ENCODE data around the gene LMTK3.

The LMTK3 gene, protein sequence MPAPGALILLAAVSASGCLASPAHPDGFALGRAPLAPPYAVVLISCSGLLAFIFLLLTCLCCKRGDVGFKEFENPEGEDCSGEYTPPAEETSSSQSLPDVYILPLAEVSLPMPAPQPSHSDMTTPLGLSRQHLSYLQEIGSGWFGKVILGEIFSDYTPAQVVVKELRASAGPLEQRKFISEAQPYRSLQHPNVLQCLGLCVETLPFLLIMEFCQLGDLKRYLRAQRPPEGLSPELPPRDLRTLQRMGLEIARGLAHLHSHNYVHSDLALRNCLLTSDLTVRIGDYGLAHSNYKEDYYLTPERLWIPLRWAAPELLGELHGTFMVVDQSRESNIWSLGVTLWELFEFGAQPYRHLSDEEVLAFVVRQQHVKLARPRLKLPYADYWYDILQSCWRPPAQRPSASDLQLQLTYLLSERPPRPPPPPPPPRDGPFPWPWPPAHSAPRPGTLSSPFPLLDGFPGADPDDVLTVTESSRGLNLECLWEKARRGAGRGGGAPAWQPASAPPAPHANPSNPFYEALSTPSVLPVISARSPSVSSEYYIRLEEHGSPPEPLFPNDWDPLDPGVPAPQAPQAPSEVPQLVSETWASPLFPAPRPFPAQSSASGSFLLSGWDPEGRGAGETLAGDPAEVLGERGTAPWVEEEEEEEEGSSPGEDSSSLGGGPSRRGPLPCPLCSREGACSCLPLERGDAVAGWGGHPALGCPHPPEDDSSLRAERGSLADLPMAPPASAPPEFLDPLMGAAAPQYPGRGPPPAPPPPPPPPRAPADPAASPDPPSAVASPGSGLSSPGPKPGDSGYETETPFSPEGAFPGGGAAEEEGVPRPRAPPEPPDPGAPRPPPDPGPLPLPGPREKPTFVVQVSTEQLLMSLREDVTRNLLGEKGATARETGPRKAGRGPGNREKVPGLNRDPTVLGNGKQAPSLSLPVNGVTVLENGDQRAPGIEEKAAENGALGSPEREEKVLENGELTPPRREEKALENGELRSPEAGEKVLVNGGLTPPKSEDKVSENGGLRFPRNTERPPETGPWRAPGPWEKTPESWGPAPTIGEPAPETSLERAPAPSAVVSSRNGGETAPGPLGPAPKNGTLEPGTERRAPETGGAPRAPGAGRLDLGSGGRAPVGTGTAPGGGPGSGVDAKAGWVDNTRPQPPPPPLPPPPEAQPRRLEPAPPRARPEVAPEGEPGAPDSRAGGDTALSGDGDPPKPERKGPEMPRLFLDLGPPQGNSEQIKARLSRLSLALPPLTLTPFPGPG (N-terminal part only)

DNA sequence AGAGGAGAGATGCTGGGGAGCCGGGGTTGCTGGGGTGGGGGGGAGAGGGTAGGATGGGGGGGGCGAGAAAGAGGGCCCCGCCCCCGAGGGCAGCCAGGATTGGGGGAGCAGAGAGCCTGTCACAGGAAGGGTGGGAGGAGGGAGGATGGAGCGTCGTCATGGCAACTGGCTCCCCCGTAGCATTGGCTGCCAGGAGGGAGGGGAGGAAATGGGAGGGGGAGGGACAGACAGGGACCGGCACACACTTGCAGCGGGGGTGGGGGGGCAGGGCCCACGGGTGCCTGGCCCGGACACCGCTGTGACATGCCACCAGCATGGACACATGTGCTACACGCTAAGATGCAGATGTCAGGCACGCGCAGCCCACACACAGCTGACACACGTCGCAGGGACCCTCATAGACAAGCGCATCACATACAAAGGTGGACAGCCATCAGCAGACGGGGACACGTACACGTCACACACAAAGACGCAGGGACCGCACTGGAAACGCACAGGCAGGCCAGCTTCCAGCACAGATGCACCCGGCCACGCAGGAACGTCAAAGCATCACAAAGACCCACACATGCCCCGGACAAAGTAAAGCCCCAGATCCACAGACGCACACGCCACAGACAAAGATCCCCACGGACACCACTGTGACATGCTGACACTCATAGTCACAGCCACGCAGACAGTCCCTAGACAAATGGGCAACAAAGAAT, at the start of gene LMTK3:
Gene LMTK3 (minus strand): TSS at position 36 of the 704 bp plus-strand sequence. CDS start 259 bp downstream, outside the sequence.
- H3K9me3 Mint-ChIP-seq = no peaks in the 10 kb centered on the region
- peak within 1 kb of the TSS; percentile 62 for H3K27ac Mint-ChIP-seq
- no peaks in the 10 kb centered on the region for H3K36me3 Mint-ChIP-seq (ENCODE audit: low read depth)
- no peaks in the 10 kb centered on the region for H3K27me3 Mint-ChIP-seq (ENCODE audit: low read depth)
- H3K4me3 Mint-ChIP-seq = peak within 1 kb of the TSS; percentile 83
- peaks cover 8% of the 10 kb centered on the region for H3K4me1 Mint-ChIP-seq (ENCODE audit: low read depth)

DNA sequence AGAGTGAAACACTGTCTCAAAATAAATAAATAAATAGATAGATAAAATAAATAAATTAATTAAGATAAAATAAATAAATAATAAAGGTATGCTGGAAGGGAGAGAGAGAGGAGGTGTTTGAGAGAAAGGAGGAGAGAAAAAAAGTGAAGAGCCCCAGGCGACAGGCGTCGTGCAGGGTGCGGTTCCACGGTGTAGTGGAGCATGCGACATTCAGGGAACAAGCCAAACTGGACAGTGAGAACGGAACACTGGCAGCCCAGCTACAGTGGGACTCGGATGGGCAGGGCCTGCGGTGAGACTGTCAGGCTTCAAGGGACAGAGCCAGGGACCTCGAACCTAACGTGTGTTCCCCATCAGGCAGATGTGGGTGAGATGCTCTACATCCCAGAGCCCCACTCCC, 49.8 kb upstream of the LMTK3 start:
- Mint-ChIP-seq H3K9me3 (no peaks in the 10 kb centered on the region), H3K4me1 (ENCODE audit: low read depth) (peaks cover 1% of the 10 kb centered on the region)

DNA sequence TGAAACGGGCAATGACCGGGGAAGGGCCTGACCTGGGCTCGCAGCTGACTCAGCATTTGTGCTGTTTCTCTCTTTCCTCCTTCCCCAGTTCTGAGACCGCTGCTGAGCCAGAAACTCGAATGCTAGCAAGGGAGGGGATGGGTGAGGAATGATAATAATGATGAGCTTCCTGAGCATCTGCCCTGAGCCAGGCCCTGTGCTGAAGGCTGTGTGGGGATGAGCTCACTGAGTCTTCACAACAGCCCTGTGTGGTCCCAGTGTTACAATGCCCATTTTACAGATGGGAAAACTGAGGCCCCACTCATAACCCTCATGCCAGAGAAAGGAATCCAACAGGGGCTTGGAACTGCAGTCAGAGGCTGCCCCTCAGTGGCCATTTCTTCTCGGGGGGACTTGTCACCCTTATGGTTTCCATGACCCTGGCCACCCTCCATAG, 48.5 kb upstream of the LMTK3 start:
- Mint-ChIP-seq H3K9me3 (no peaks in the 10 kb centered on the region), H3K36me3 (ENCODE audit: low read depth) (no peaks in the 10 kb centered on the region), H3K4me3 (no peak overlapping the region), H3K27me3 (ENCODE audit: low read depth) (peaks cover 3% of the 10 kb centered on the region), H3K4me1 (ENCODE audit: low read depth) (peaks cover 1% of the 10 kb centered on the region), H3K27ac (no peak overlapping the region)

More for the DNA sequence above, 49.8 kb upstream of the LMTK3 start:
- no peak overlapping the region for H3K4me3 Mint-ChIP-seq
- H3K27me3 Mint-ChIP-seq (ENCODE audit: low read depth) = peaks cover 3% of the 10 kb centered on the region
- no peaks in the 10 kb centered on the region for H3K36me3 Mint-ChIP-seq (ENCODE audit: low read depth)
- H3K27ac Mint-ChIP-seq = no peak overlapping the region

DNA sequence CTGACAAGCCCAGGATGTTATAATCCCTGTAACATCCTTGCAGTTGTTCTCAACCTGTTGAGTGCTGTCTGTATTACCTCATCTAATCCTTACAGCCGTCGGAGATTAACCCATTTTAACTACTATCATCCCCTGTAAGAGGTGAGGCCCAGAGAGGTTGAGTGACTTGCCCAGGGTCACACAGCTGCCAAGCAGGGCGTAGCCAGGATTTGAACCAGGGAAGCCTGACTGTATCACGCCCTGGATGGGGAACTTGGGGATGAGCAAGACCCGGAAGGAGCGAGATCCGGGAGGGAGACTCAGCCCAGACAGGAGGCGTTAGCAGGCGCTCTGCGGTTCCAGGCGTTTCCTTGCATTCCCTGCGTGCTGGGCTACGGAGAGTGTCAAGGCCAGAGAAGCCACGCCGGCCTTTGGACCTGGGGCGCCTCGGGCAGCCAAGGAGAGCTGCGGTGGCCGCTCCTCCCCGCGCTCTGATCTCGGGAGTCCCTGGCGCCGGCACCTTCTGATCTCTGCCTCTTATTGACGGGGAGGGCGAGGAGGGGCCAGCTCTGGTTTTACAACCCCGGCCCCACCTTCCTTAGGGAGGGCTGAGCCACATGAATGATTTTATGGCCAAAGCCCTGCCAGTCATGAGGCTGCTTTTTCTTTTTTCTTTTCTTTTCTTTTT, 46.5 kb upstream of the LMTK3 start:
- H3K27ac Mint-ChIP-seq = no peak overlapping the region
- H3K9me3 Mint-ChIP-seq = no peaks in the 10 kb centered on the region
- no peak overlapping the region for H3K4me3 Mint-ChIP-seq
- peaks cover 3% of the 10 kb centered on the region for H3K27me3 Mint-ChIP-seq (ENCODE audit: low read depth)
- H3K36me3 Mint-ChIP-seq (ENCODE audit: low read depth) = no peaks in the 10 kb centered on the region
- peaks cover 1% of the 10 kb centered on the region for H3K4me1 Mint-ChIP-seq (ENCODE audit: low read depth)

DNA sequence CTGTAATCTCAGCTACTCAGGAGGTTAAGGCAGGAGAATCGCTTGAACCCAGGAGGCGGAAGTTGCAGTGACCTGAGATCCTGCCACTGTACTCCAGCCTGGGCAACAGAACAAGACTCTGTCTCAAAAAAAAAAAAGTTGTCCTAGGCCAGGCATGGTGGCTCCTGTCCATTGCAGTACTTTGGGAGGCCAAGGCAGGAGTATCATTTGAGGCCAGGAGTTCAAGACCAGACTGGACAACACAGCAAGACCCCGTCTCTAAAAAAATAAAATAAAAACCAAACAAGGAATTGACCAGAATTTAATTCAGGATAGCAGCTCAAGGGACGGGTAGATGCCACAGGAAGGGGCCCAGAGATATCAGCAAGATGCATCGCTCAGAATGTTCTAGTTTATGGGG, 45.2 kb upstream of the LMTK3 start:
- Mint-ChIP-seq H3K9me3 (no peaks in the 10 kb centered on the region), H3K4me1 (ENCODE audit: low read depth) (peaks cover 1% of the 10 kb centered on the region), H3K27ac (no peak overlapping the region), H3K36me3 (ENCODE audit: low read depth) (no peaks in the 10 kb centered on the region), H3K4me3 (no peak overlapping the region), H3K27me3 (ENCODE audit: low read depth) (peaks cover 3% of the 10 kb centered on the region)

DNA sequence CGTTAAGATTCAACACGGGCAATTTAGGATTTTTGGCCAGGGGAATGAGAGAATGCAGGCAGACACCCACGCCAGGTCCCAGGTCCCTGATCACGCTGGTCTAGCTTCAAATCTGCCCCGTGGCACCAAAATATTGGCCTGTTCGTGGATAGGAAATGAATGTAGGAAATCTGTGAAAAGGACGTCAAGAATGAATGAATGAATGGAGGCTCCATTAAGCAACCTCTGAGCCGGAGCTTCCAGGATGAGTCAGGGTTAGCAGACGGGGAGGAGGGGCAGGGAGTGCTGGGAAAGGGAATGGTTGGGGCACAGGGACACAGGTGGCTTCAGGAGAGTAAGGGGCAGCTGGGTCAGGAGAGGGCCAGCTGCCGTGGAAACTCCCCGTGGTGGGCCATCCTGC, 44.5 kb upstream of the LMTK3 start:
- Mint-ChIP-seq H3K36me3 (ENCODE audit: low read depth) (no peaks in the 10 kb centered on the region), H3K9me3 (no peaks in the 10 kb centered on the region), H3K4me1 (ENCODE audit: low read depth) (peaks cover 1% of the 10 kb centered on the region), H3K27ac (no peak overlapping the region), H3K27me3 (ENCODE audit: low read depth) (peaks cover 3% of the 10 kb centered on the region), H3K4me3 (no peak overlapping the region)

DNA sequence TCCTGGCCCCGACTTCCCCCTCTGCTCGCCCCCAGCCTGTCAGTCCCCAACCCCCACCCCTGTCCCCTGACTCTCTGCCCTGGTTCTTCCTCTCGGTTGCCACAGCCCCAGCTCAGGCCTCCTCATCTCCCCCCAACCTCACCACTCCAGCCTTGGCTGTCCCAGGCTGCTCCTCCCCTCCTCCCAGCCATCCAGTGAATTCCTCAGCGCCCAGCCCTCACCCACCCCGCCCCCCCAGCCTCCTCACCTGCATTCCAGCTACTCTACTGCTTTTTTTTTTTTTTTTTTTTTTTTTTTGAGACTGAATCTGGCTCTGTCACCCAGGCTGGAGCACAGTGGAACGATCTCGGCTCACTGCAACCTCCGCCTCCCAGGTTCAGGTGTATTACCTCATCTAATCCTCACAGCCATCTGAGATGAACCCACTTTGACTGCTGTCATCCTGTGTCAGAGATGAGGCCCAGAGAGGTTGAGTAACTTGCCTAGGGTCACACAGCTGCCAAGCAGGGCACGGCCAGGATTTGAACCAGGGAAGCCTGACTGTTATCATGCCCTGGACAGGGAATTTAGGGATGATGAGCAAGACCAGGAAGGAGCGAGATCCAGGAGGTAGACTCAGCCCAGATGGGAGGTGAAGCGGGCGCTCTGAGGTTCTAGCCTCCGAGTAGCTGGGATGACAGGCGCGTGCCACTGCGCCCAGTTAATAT, 42.9 kb upstream of the LMTK3 start:
- no peaks in the 10 kb centered on the region for H3K9me3 Mint-ChIP-seq
- H3K27ac Mint-ChIP-seq = no peak overlapping the region
- H3K36me3 Mint-ChIP-seq (ENCODE audit: low read depth) = no peaks in the 10 kb centered on the region
- no peak overlapping the region for H3K4me3 Mint-ChIP-seq
- peaks cover 3% of the 10 kb centered on the region for H3K27me3 Mint-ChIP-seq (ENCODE audit: low read depth)
- peaks cover 1% of the 10 kb centered on the region for H3K4me1 Mint-ChIP-seq (ENCODE audit: low read depth)

DNA sequence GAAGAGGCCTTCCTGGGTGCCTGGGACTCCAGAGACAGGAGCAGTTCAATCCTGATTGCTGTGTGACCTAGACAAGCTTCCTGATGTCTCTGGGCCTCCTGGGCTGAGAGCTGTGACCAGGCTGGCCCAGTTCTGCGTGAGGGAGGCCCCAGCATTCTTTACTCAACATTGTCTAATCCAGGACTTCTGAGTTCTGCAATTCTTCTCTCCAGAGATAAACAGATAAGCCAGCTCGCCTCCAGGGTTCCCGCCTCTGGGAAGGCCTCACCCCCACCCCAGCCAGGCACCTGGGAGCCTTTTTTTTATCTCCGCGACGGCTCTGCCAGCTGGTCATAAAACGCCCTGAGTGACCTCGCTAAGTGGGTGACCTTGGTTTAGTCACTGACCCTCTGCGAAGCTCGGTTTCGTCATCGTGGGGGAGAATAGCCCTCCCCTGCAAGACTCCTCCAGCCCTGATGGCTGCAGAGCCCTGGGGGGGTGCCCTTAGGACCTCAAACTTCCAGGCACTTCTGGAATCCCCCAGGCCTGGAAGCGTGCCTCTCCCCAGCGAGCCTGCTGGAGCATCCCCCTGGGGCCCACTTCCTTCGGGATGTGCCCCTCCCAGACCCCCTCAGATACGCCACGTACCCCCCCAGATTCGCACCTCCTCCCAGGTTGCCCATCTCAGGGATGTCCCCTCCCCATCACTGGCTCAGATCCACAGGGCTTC, 42.2 kb upstream of the LMTK3 start:
- Mint-ChIP-seq H3K36me3 (ENCODE audit: low read depth) (no peaks in the 10 kb centered on the region), H3K4me1 (ENCODE audit: low read depth) (peaks cover 1% of the 10 kb centered on the region), H3K9me3 (no peaks in the 10 kb centered on the region), H3K27me3 (ENCODE audit: low read depth) (peaks cover 3% of the 10 kb centered on the region), H3K27ac (no peak overlapping the region), H3K4me3 (no peak overlapping the region)

DNA sequence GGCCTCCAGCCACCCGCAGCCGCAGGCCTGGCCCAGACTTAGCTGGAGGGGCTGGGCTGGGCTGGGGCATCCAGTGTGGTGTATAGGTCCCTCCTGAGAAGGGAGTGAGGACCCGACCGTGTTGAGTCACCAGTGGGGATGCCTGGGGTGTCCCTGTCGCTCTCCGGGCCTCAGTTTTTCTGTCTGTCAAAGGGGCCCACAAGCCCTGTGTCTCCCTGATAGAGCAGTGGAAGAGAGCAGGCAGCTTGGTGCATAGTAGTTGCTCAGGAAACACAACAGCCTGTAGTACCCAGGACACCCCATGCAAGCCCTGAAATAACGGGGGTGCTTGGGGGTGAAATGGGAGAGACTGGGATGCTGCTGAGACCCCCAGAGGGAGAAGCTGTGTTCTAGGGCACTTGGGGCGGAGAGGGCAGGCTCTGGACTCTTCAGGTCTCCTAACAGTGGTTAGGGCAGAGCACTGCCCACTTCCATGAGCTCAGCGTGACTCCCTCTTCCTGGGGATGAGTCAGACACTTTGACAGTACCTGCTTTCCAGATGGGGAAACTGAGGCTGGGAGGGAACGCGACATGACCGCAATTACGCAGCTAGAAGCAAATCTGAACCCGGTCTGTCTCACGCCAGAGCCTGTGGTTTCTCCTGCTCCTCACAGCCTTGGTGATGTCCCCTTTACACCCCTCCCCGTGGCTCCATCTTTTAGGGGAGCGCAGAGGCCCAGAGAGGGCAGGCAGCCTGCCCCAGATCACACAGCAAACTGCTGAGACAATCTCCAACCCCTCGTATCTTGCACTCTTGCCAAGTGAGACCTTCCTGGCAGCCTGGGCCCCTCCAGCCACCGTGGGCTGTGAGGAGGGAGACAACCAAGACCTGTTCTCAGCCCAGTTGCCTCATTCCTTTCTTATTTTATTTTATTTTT, 41.0 kb upstream of the LMTK3 start:
- no peak overlapping the region for H3K4me3 Mint-ChIP-seq
- H3K27ac Mint-ChIP-seq = no peak overlapping the region
- no peaks in the 10 kb centered on the region for H3K9me3 Mint-ChIP-seq
- H3K4me1 Mint-ChIP-seq (ENCODE audit: low read depth) = no peaks in the 10 kb centered on the region
- no peaks in the 10 kb centered on the region for H3K36me3 Mint-ChIP-seq (ENCODE audit: low read depth)
- H3K27me3 Mint-ChIP-seq (ENCODE audit: low read depth) = no peaks in the 10 kb centered on the region

DNA sequence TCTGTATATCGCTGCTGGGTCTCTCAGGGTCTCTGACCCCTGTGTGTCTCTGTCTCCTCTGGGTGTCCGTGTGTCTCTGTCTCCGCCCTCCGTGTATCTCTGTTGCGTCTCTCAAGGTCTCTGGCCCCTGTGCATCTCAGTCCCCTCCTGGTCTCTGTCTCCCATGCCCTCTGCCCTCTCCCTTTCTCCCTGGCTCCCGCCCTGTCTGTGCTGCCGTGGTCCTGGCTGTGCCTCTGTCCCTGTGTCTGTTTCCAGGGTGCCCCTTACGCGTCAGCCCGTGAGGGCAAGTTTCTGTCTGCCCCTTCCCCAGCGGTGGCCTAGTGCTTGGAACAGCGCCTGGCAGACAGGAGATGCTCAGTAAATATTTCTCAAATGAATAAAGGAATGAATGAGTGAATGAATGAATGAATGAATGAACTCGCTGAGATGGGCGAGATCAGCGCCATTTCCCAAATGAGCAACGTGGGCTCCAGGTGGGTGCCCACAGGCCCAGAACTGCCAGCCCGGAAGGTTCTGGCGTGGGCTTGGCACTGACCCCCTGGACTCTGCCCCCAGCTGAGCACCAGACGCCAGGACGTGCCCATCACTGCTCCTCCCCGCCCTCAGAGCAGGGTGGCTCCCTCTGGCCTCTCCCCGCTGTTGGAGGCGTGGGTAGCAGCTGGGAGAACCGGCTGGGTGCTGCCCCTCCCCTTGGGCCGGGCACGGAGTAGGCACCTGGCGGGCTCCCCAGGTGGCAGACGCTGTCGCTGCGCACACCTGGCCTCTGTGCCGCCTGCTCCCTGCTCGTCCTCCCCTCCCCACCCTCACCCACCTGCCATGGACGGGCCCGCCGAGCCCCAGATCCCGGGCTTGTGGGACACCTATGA, 40.0 kb upstream of the LMTK3 start, which contains the start of gene SULT2B1:
Gene SULT2B1 (plus strand): TSS at position 736 of the 866 bp plus-strand sequence. CDS start 81 bp downstream, at position 817.
- H3K9me3 Mint-ChIP-seq = no peaks in the 10 kb centered on the region
- no peak within 1 kb of the TSS for H3K27ac Mint-ChIP-seq

DNA sequence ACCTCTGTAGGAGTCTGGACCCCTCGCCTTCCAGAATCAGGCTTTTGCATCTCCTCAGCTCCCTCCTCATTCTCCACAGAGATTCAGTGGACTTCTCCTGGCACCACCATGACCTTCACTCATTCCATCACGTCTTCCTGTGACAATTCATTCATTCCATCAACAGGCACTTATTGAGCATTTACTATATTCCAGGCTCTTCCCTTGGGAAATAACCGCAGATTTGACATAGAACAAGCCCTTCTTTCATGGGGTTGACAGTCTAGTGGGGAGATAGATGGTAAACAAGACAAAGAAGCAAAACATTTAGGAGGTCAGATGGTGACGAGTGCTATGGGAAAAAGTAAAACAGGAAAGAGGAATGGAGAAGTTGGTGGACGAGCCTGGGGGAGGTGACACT, 37.7 kb upstream of the LMTK3 start:
- Mint-ChIP-seq H3K4me1 (ENCODE audit: low read depth) (no peaks in the 10 kb centered on the region), H3K9me3 (no peaks in the 10 kb centered on the region), H3K27ac (no peak overlapping the region), H3K27me3 (ENCODE audit: low read depth) (no peaks in the 10 kb centered on the region), H3K36me3 (ENCODE audit: low read depth) (no peaks in the 10 kb centered on the region), H3K4me3 (no peak overlapping the region)

More for the DNA sequence above, 40.0 kb upstream of the LMTK3 start, which contains the start of gene SULT2B1:
- no peak within 1 kb of the TSS for H3K4me3 Mint-ChIP-seq
- no peaks in the 10 kb centered on the region for H3K27me3 Mint-ChIP-seq (ENCODE audit: low read depth)
- H3K36me3 Mint-ChIP-seq (ENCODE audit: low read depth) = no peaks in the 10 kb centered on the region
- H3K4me1 Mint-ChIP-seq (ENCODE audit: low read depth) = no peaks in the 10 kb centered on the region
